Neural cell (in vitro differentiated cells): ENCODE data around the gene SCGB2A2.

Experiments used
- EP300 ChIP-seq: fragments of 450-650 bp; conservative IDR thresholded peaks from 2 replicates; pipeline ENCODE4 v1.6.1; 2014; ENCODE audit warnings: antibody characterized with exemption, mild to moderate bottlenecking, moderate library complexity; ENCODE audit not compliant: poor library complexity, severe bottlenecking
- TF ChIP-seq, protein P1 (sequence below): fragments of 450-650 bp; IDR thresholded peaks from 2 replicates; pipeline ENCODE4 v1.5.1; 2014; ENCODE audit warnings: antibody characterized with exemption, mild to moderate bottlenecking, moderate library complexity; ENCODE audit not compliant: poor library complexity, severe bottlenecking

DNA sequence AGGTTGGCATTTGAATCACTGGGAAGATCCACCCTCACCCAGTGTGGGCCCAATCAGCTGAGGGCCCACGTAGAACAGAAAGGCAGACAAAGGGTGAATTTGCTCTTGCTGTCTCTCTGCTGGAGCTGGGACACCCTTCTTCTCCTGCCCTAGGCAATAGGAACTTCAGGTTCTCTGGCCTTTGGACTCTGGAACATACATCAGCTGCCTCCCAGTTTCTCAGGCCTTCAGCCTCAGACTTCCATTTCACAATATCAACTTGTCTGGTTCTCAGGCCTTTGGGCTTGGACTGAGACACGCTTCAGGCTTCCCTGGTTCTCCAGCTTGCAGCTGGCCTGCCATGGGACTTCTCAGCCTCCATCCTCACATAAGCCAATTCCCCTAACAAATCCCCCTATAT lies 52.6 kb downstream of the SCGB2A2 start:
- TF ChIP-seq, protein P1, sequence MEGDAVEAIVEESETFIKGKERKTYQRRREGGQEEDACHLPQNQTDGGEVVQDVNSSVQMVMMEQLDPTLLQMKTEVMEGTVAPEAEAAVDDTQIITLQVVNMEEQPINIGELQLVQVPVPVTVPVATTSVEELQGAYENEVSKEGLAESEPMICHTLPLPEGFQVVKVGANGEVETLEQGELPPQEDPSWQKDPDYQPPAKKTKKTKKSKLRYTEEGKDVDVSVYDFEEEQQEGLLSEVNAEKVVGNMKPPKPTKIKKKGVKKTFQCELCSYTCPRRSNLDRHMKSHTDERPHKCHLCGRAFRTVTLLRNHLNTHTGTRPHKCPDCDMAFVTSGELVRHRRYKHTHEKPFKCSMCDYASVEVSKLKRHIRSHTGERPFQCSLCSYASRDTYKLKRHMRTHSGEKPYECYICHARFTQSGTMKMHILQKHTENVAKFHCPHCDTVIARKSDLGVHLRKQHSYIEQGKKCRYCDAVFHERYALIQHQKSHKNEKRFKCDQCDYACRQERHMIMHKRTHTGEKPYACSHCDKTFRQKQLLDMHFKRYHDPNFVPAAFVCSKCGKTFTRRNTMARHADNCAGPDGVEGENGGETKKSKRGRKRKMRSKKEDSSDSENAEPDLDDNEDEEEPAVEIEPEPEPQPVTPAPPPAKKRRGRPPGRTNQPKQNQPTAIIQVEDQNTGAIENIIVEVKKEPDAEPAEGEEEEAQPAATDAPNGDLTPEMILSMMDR, result no peak
- no peak for TF ChIP-seq EP300
